GM21529 (cell line): Measurements from ENCODE around the gene PFN4.

Source experiments
- ATAC-seq: cut with Tn5 transposase; IDR thresholded peaks from one replicate; pipeline ENCODE4 v1.9.1; 2021; ENCODE audit not compliant: unreplicated experiment

PFN4 gene

GRCh38 chr2:24082787-24083566 is 40.2 kb downstream of the PFN4 start:
- ATAC-seq: no peak

DNA sequence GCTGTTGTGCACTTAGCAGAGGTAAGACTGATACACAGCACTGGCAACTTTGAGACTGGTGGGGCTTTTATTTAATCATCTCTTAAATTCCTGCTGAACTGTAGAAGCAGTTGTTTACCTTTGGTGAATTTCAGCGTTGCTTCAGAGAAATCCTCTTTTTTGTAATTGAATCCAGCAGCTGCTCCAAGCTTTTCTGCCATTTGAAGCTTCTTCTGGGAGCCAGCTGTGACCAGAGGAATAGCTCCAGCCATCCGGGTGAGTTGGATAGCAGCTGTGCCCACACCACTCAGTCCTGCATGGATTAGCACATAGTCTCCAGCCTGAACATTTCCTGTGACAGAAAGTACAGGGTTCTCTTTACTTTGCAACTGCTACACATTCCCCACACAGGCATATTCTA is 42.4 kb downstream of the PFN4 start:
- ATAC-seq: no peak

GRCh38 chr2:24077879-24078278 is 45.3 kb downstream of the PFN4 start:
- ATAC-seq: no peak

DNA sequence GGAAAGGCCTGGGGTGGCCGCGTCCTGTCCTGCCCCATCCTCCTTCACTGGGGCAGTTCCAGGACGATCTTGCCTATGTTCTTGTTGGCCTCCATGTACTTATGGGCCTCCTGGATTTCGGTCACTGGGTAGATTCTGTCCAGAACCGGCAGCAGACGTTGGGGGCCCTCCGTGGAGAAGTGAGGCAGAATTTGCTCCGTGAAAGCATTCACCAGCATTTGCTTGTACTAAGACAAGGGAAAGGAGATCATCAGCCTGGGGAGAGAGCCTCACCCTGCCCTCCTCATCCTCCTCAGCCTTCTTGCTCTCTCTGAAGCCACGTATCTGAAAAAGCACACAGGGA is 45.6 kb downstream of the PFN4 start:
- no peak for ATAC-seq

DNA sequence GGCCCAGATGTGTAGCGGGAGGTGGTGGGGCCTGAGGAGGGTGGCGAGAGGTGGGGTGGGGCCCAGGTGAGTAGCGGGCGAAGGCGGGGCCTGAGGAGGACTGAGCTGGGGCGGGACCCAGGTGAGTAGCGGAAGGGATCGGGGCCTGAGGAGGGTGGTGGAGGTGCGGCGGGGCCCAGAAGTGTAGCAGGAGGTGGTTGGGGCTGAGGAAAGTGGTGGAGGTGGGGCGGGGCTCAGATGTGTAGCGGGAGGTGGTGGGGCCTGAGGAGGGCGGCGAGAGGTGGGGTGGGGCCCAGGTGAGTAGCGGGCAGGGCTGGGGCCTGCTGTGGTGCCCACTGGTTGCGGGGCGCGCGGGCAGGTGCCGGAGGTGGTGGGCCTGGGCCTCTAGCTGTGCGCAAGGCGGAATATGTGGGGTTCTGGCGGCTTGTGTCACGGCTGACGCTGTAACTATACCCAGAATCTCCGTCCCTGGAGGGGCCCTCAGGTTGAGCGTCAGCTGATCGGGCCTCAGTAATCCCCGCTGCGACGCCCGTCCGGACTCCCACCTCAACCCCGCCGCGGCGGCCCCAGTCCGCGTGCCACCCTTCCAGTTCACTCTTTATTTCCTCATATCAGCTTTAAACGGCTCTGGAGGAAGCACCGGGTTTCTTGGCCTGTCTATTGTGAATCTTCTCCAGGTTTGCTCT is 46.1 kb downstream of the PFN4 start:
- ATAC-seq: peak; percentile 15

GRCh38 chr2:24075915-24076848 is 47.0 kb downstream of the PFN4 start, which contains the start of gene SF3B6:
SF3B6 (minus strand) TSS chr2:24076326; CDS start chr2:24076229, 97 bp downstream.
- ATAC-seq: peak; percentile 96

DNA sequence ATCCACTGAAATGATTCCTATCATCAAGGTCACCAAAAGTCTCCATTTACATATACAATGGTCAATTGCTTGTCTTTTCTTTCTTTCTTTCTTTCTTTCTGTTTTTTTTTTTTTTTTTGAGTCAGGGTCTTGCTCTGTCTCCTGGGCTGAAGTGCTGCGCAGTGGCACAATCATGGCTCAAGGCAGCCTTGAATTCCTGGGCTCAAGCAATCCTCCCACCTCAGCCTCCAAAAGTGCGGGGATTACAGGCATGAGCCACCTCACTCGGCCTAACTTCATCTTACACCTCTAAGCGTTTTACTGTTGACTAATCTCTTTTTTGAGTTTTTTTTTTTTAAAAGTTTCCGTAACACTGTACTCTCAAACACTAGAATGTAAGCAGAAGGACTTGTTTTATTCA is 47.9 kb downstream of the PFN4 start:
- ATAC-seq: no peak

- no peak for ATAC-seq
Measured at GRCh38 chr2:24073816-24074215, 49.3 kb downstream of the PFN4 start.

DNA sequence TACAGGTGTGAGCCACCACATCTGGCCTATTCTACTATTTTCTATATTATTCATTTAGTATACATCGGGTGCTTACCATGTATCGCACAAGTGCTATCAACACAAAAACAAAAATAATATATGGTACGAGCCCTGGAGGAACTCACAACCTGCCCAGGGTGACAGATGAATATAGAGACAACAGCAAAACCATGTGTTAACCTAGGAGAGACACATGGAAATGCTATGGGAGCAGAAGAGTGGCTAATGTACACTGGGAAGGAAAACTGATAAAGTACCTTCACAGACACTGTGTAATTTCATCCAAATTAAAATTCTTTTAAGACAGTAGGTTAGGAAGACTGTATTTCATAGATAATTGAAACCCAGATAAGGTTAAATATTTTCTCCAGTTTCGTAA is 50.9 kb downstream of the PFN4 start:
- ATAC-seq: no peak

DNA sequence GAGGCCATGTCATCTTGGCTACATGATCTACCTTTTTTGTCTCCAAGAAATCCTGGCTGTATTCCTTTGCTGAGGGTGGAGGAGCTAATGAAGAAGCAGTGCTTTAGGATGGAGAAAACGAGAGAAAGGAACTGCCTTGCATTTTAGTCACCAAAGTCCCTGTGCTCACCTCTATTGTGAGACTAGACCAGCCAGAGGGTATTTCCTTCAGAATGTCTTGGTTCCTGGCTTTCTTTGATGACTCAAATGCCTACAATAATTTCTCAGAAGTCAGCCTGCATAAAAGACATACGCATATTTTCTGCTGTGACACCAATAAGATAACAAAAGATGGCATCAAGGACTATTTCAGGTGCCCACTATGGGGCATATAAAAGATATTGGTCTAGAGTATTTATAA is 57.8 kb downstream of the PFN4 start:
- ATAC-seq: no peak
